BLaER1 treated with 17β-estradiol and CSF1 and Interleukin-3, amounts not matched to agents 10 nM and 100 nM (cell line): ENCODE measurements around the gene ELOVL5.
A peak's percentile ranks its signal among the peaks of the same experiment; 100 is the strongest.
"Not testable (repeated sequence)": the region's sequence is repeated elsewhere in the genome, so short reads cannot be mapped to it uniquely, and the experiment has no call there.

Experiments
- H3K27ac ChIP-seq, 11 experiments: shearing (Covaris generic); formaldehyde crosslinking; 2 replicates each; pipeline ENCODE4 v1.8.1; 2022
- H3K27me3 ChIP-seq, 11 experiments: shearing (Covaris generic); formaldehyde crosslinking; 2 replicates each; pipeline ENCODE4 v1.8.1; 2022
- H3K36me3 ChIP-seq, 11 experiments: shearing (Covaris generic); formaldehyde crosslinking; 2 replicates each; pipeline ENCODE4 v1.8.1; 2022
- H3K4me1 ChIP-seq, 10 experiments: shearing (Covaris generic); formaldehyde crosslinking; 2 replicates each; pipeline ENCODE4 v1.8.1; 2022
- H3K4me2 ChIP-seq, 11 experiments: shearing (Covaris generic); formaldehyde crosslinking; 2 replicates each; pipeline ENCODE4 v1.8.1; 2022
- H3K4me3 ChIP-seq, 10 experiments: shearing (Covaris generic); formaldehyde crosslinking; 2 replicates each; pipeline ENCODE4 v1.8.1; 2022
- H3K9ac ChIP-seq, 11 experiments: shearing (Covaris generic); formaldehyde crosslinking; 2 replicates each; pipeline ENCODE4 v1.8.1; 2022
- H3K9me3 ChIP-seq, 11 experiments: shearing (Covaris generic); formaldehyde crosslinking; replicated peaks in 1 of 11; 2 replicates each; pipeline ENCODE4 v1.8.1; 2022
- H4K20me1 ChIP-seq, 11 experiments: shearing (Covaris generic); formaldehyde crosslinking; 2 replicates each; pipeline ENCODE4 v1.8.1; 2022
- Cebpa-rat ChIP-seq, 11 experiments: shearing (Covaris generic); IDR thresholded peaks; 2 replicates each; pipeline ENCODE4 v1.8.1; 2022

ELOVL5 gene

GRCh38 chr6:53348371-53349208, at the start of gene ELOVL5:
ELOVL5 (minus strand) TSS chr6:53348950; CDS start chr6:53295699, 53,251 bp downstream.
- Histone ChIP-seq H3K4me2 (peak within 1 kb of the TSS; percentile 82 to 97 (median 93)), H3K36me3 (peaks cover 0 to 26% (median 15%) of the 10 kb centered on the region in 11 experiments; a peak in 13 of 22 replicates), H3K9me3 (no peaks in the 10 kb centered on the region), H3K9ac (peak within 1 kb of the TSS; percentile 86 to 97 (median 91)), H3K27ac (peak within 1 kb of the TSS; percentile 75 to 95 (median 90)), H3K4me3 (peak within 1 kb of the TSS; percentile 88 to 99 (median 95)), H4K20me1 (peaks cover 28 to 50% (median 48%) of the 10 kb centered on the region in 11 experiments; a peak in 21 of 22 replicates), H3K27me3 (no peaks in the 10 kb centered on the region), H3K4me1 (peaks cover 28 to 49% (median 41%) of the 10 kb centered on the region in 10 experiments)
- TF ChIP-seq Cebpa-rat (IDR thresholded peaks at IDR 0.05): no peak

- Histone ChIP-seq H3K4me1 (no peaks in the 10 kb centered on the region), H3K4me2 (no peak overlapping the region), H3K36me3 (no peaks in the 10 kb centered on the region), H3K27ac (no peak overlapping the region), H4K20me1 (no peaks in the 10 kb centered on the region), H3K9ac (no peak overlapping the region), H3K4me3 (no peak overlapping the region), H3K27me3 (no peaks in the 10 kb centered on the region), H3K9me3 (0 out of 22 replicates have a peak, but pooled peaks cover 0 to 2% (median 0%) of the 10 kb centered on the region in 11 experiments)
- no peak for TF ChIP-seq Cebpa-rat (IDR thresholded peaks at IDR 0.05)
These were observed 48.5 kb upstream of the ELOVL5 start for GRCh38 chr6:53397283-53397682.

GRCh38 chr6:53395986-53396385, 47.2 kb upstream of the ELOVL5 start:
- Histone ChIP-seq H3K27ac (no peak overlapping the region), H3K9ac (no peak overlapping the region), H3K4me3 (no peak overlapping the region), H3K4me1 (no peaks in the 10 kb centered on the region), H3K36me3 (no peaks in the 10 kb centered on the region), H4K20me1 (no peaks in the 10 kb centered on the region), H3K27me3 (no peaks in the 10 kb centered on the region), H3K4me2 (no peak overlapping the region), H3K9me3 (no peaks in the 10 kb centered on the region)
- no peak for TF ChIP-seq Cebpa-rat (IDR thresholded peaks at IDR 0.05)

- Histone ChIP-seq H3K4me3 (no peak overlapping the region), H3K27me3 (no peaks in the 10 kb centered on the region), H3K9ac (no peak overlapping the region), H3K27ac (no peak overlapping the region), H3K4me2 (no peak overlapping the region), H3K36me3 (no peaks in the 10 kb centered on the region), H3K9me3 (no peaks in the 10 kb centered on the region), H3K4me1 (no peaks in the 10 kb centered on the region), H4K20me1 (no peaks in the 10 kb centered on the region)
- no peak for TF ChIP-seq Cebpa-rat (IDR thresholded peaks at IDR 0.05)
These were observed 46.0 kb upstream of the ELOVL5 start for GRCh38 chr6:53394704-53395103.

GRCh38 chr6:53391170-53391569, 42.4 kb upstream of the ELOVL5 start:
- Histone ChIP-seq H3K36me3 (no peaks in the 10 kb centered on the region), H3K9ac (no peak overlapping the region), H3K4me2 (no peak overlapping the region), H3K27ac (no peak overlapping the region), H3K9me3 (no peaks in the 10 kb centered on the region), H4K20me1 (no peaks in the 10 kb centered on the region), H3K27me3 (no peaks in the 10 kb centered on the region), H3K4me1 (no peaks in the 10 kb centered on the region), H3K4me3 (no peak overlapping the region)
- no peak for TF ChIP-seq Cebpa-rat (IDR thresholded peaks at IDR 0.05)

- H3K4me1 ChIP-seq: no peaks in the 10 kb centered on the region
- TF ChIP-seq Cebpa-rat (IDR thresholded peaks at IDR 0.05): no peak
- H3K4me2 ChIP-seq: no peak overlapping the region
- no peak overlapping the region for H3K27ac ChIP-seq
- no peaks in the 10 kb centered on the region for H3K36me3 ChIP-seq
- H3K9me3 ChIP-seq: no peaks in the 10 kb centered on the region
- H3K9ac ChIP-seq: no peak overlapping the region
- no peak overlapping the region for H3K4me3 ChIP-seq
- no peaks in the 10 kb centered on the region for H3K27me3 ChIP-seq
- no peaks in the 10 kb centered on the region for H4K20me1 ChIP-seq
These were observed 41.3 kb upstream of the ELOVL5 start for GRCh38 chr6:53390010-53390409.

- H3K4me1 ChIP-seq, H3K4me2 ChIP-seq, H3K36me3 ChIP-seq, H4K20me1 ChIP-seq, H3K9ac ChIP-seq, H3K27me3 ChIP-seq, H3K4me3 ChIP-seq, H3K27ac ChIP-seq, H3K9me3 ChIP-seq: not testable (repeated sequence)
These were observed 39.9 kb upstream of the ELOVL5 start for GRCh38 chr6:53388615-53389014.

- TF ChIP-seq Cebpa-rat (IDR thresholded peaks at IDR 0.05): no peak
- H3K36me3 ChIP-seq: no peaks in the 10 kb centered on the region
- no peak overlapping the region for H3K4me3 ChIP-seq
- no peak overlapping the region for H3K4me2 ChIP-seq
- no peak overlapping the region for H3K9ac ChIP-seq
- no peaks in the 10 kb centered on the region for H3K27me3 ChIP-seq
- H3K27ac ChIP-seq: no peak overlapping the region
- H4K20me1 ChIP-seq: no peaks in the 10 kb centered on the region
- no peaks in the 10 kb centered on the region for H3K4me1 ChIP-seq
- peaks cover 0 to 15% (median 7%) of the 10 kb centered on the region in 11 experiments; a peak in 11 of 22 replicates for H3K9me3 ChIP-seq
These were observed 33.7 kb upstream of the ELOVL5 start for GRCh38 chr6:53382421-53382820.

GRCh38 chr6:53378208-53378607, 29.5 kb upstream of the ELOVL5 start:
- Histone ChIP-seq H3K4me3 (no peak overlapping the region), H3K36me3 (no peaks in the 10 kb centered on the region), H3K27me3 (no peaks in the 10 kb centered on the region), H3K9me3 (peaks cover 0 to 15% (median 6%) of the 10 kb centered on the region in 11 experiments; a peak in 11 of 22 replicates), H3K9ac (no peak overlapping the region), H3K27ac (no peak overlapping the region), H3K4me2 (no peak overlapping the region), H3K4me1 (no peaks in the 10 kb centered on the region), H4K20me1 (no peaks in the 10 kb centered on the region)
- TF ChIP-seq Cebpa-rat (IDR thresholded peaks at IDR 0.05): no peak

GRCh38 chr6:53377793-53378192, 29.0 kb upstream of the ELOVL5 start:
- no peaks in the 10 kb centered on the region for H3K27me3 ChIP-seq
- H3K4me1 ChIP-seq: no peaks in the 10 kb centered on the region
- no peaks in the 10 kb centered on the region for H3K36me3 ChIP-seq
- no peaks in the 10 kb centered on the region for H4K20me1 ChIP-seq
- TF ChIP-seq Cebpa-rat (IDR thresholded peaks at IDR 0.05): no peak
- peaks cover 0 to 13% (median 2%) of the 10 kb centered on the region in 11 experiments; a peak in 11 of 22 replicates for H3K9me3 ChIP-seq
- no peak overlapping the region for H3K4me3 ChIP-seq
- no peak overlapping the region for H3K9ac ChIP-seq
- H3K27ac ChIP-seq: no peak overlapping the region
- no peak overlapping the region for H3K4me2 ChIP-seq
